ENCODE data around the gene MBP. TPM values are rescaled to one million over a fixed set of nuclear protein-coding genes. Genes with fewer than 3 reads are reported as not detected.

MBP gene
- total RNA-seq, 1 donor from 2014 or later: 2.0 TPM

GRCh38 chr18:77012806-77013541, 119.6 kb downstream of the MBP start:
- H3K36me3 Mint-ChIP-seq (ENCODE audit: low read depth): no peaks in the 10 kb centered on the region
- H3K27me3 Mint-ChIP-seq (ENCODE audit: low read depth): no peaks in the 10 kb centered on the region
- H3K9me3 Mint-ChIP-seq: peaks cover under 1% of the 10 kb centered on the region
- peaks cover 60% of the 10 kb centered on the region for H3K4me1 Mint-ChIP-seq
- DNase-seq (ENCODE audit: low read depth, low spot score): no peak
- no peak overlapping the region for H3K27ac Mint-ChIP-seq (ENCODE audit: unreplicated experiment)
- no peak overlapping the region for H3K4me3 Mint-ChIP-seq
- TF ChIP-seq CTCF (conservative IDR thresholded peaks at IDR 0.05): no peak

GRCh38 chr18:77012120-77012519, 120.5 kb downstream of the MBP start:
- Mint-ChIP-seq H3K9me3 (no peaks in the 10 kb centered on the region), H3K27ac (ENCODE audit: unreplicated experiment) (no peak overlapping the region), H3K27me3 (ENCODE audit: low read depth) (no peaks in the 10 kb centered on the region), H3K36me3 (ENCODE audit: low read depth) (no peaks in the 10 kb centered on the region), H3K4me1 (peaks cover 58% of the 10 kb centered on the region), H3K4me3 (no peak overlapping the region)
- DNase-seq (ENCODE audit: low read depth, low spot score): no peak
- no peak for TF ChIP-seq CTCF (conservative IDR thresholded peaks at IDR 0.05)

GRCh38 chr18:77009675-77010074, 122.9 kb downstream of the MBP start:
- peaks cover 48% of the 10 kb centered on the region for H3K4me1 Mint-ChIP-seq
- no peak overlapping the region for H3K27ac Mint-ChIP-seq (ENCODE audit: unreplicated experiment)
- H3K27me3 Mint-ChIP-seq (ENCODE audit: low read depth): no peaks in the 10 kb centered on the region
- no peak for TF ChIP-seq CTCF (conservative IDR thresholded peaks at IDR 0.05)
- no peak for DNase-seq (ENCODE audit: low read depth, low spot score)
- no peaks in the 10 kb centered on the region for H3K9me3 Mint-ChIP-seq
- no peak overlapping the region for H3K4me3 Mint-ChIP-seq
- no peaks in the 10 kb centered on the region for H3K36me3 Mint-ChIP-seq (ENCODE audit: low read depth)

GRCh38 chr18:77008576-77009315, 123.8 kb downstream of the MBP start:
- no peak overlapping the region for H3K27ac Mint-ChIP-seq (ENCODE audit: unreplicated experiment)
- no peaks in the 10 kb centered on the region for H3K27me3 Mint-ChIP-seq (ENCODE audit: low read depth)
- H3K9me3 Mint-ChIP-seq: no peaks in the 10 kb centered on the region
- H3K4me1 Mint-ChIP-seq: peaks cover 39% of the 10 kb centered on the region
- DNase-seq (ENCODE audit: low read depth, low spot score): no peak
- TF ChIP-seq CTCF (conservative IDR thresholded peaks at IDR 0.05): no peak
- H3K36me3 Mint-ChIP-seq (ENCODE audit: low read depth): no peaks in the 10 kb centered on the region
- H3K4me3 Mint-ChIP-seq: no peak overlapping the region

- DNase-seq (ENCODE audit: low read depth, low spot score): no peak
- Mint-ChIP-seq H3K36me3 (ENCODE audit: low read depth) (no peaks in the 10 kb centered on the region), H3K4me3 (no peak overlapping the region), H3K27me3 (ENCODE audit: low read depth) (no peaks in the 10 kb centered on the region), H3K9me3 (no peaks in the 10 kb centered on the region), H3K4me1 (peaks cover 32% of the 10 kb centered on the region), H3K27ac (ENCODE audit: unreplicated experiment) (no peak overlapping the region)
- TF ChIP-seq CTCF (conservative IDR thresholded peaks at IDR 0.05): no peak
These were observed 124.6 kb downstream of the MBP start for GRCh38 chr18:77008006-77008405.
